HG02884 (cell line): Measurements from ENCODE around the gene PTGER2.

ENCODE experiments used
- ATAC-seq: cut with Tn5 transposase; IDR thresholded peaks from one replicate; pipeline ENCODE4 v1.9.1; 2021; ENCODE audit warnings: mild to moderate bottlenecking, moderate library complexity; ENCODE audit not compliant: unreplicated experiment

Gene PTGER2

DNA sequence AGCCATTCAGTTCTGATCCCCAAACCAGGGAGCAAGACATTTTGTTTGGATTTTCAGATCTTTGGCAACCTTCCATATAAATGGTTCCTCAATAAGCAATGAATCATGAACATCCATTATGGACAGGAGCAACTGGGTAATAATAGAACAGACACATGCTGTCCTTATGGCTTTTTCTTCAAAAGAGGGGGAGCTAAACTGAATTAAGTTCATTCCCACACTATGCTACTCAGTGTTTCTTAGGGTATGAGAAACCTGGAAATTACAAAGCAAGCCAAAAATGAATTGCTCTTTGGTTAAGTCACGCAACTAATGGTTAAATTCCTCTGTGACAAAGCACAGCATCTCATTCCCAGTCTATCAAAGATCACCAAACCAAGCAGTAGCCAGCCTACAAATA lies 51.0 kb downstream of the PTGER2 start:
- no peak for ATAC-seq

DNA sequence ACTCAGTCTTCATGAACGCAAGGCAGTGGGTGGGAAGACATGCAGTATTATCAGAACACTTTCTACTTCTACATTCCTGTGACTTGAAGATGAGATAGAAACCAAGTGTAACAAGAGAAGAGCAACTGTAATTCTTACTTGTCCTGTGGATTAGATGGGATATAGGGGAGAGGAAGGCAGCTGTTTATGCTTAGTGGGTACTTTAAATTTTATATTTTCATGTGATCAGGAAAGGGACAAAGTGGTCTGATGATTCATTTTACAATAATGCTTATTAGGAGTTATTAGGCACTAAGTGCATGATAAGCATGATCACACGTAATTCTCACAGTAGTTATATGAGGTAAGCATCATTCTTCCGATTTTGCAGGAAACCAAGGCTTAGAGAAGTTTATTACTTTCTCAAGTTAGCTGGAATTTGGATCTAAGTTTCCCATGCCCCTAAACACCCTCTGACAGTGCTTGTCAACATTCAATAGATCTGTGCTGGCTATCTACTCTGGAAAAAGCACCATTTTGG lies 52.7 kb downstream of the PTGER2 start:
- ATAC-seq: no peak

DNA sequence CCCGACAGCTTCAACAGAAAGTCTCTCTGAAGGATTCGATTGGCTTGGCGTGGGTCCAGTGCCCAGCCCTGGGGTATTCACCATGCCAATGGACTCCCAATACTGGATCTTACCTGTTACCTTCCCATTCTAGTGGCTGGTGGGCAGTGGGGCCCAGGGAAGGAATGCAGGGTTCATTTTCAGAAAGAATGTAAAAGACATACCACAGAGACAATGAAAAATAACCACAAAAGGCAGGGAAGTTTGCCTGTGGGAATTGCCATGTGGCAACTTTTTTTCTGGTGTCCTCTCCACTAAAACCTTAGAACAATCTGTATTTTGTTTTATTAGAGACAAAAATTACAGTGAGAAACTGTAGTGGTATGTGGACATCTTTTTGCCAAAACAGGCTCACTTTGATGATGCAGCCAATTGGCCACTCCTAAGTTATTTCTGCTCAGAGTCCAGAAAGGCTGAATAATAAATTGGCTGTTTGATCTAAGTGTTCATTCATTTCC lies 55.2 kb downstream of the PTGER2 start:
- ATAC-seq: no peak

GRCh38 chr14:52370406-52370935 lies 56.4 kb downstream of the PTGER2 start:
- ATAC-seq: no peak

GRCh38 chr14:52377940-52378339 lies 63.8 kb downstream of the PTGER2 start:
- ATAC-seq: no peak
